NCI-H446 treated with DMSO at 0.1 percent for 48 hours (cell line): ENCODE data around the gene RPS29.
"Not testable (repeated sequence)": the region's sequence is repeated elsewhere in the genome, so short reads cannot be mapped to it uniquely, and the experiment has no call there.

Experiments
- DNase-seq: peaks from one replicate; lab custom pipeline; 2025; lab: John Stamatoyannopoulos, UW

The RPS29 gene

GRCh38 chr14:49598189-49598484 lies 12.0 kb upstream of the RPS29 start:
- no peak for DNase-seq

DNA sequence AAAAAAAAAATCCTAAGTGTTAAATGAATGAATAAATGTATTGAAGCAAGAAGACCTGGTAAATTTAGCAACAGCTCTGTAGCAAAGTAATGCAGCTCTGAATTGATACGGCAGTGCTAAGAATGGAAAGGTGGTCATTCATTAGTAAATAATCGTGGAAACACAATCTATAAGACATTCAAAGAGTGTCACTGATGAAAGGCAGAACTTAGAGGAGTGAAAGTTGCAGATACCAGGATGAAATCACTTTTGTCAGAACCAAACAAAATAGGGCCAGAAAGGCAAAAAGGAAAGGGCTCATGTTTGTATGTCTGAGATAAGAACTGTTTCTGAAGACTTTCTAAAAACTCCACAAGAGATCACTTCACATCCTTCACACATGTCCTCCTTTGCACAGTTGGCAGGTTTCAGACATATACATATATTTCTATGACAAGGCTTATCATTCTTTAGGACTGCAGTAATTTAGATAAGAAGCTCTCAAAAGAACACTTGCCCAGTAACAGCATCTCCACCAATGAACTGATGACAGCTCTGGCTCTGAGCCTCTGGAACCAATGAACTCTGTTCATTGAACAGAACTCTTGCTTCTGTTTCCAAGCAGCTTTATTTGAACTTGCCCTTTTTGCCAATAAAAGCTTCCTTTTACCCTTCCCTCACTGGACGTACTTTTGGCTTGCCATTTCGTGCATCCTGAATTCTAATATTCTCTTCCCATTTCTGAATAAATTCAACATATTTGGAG lies 8.3 kb upstream of the RPS29 start:
- DNase-seq, result no peak

GRCh38 chr14:49593016-49593415 lies 6.8 kb upstream of the RPS29 start:
- DNase-seq, result no peak

- DNase-seq, result no peak
These were observed 3.2 kb upstream of the RPS29 start for GRCh38 chr14:49589387-49589786.

DNA sequence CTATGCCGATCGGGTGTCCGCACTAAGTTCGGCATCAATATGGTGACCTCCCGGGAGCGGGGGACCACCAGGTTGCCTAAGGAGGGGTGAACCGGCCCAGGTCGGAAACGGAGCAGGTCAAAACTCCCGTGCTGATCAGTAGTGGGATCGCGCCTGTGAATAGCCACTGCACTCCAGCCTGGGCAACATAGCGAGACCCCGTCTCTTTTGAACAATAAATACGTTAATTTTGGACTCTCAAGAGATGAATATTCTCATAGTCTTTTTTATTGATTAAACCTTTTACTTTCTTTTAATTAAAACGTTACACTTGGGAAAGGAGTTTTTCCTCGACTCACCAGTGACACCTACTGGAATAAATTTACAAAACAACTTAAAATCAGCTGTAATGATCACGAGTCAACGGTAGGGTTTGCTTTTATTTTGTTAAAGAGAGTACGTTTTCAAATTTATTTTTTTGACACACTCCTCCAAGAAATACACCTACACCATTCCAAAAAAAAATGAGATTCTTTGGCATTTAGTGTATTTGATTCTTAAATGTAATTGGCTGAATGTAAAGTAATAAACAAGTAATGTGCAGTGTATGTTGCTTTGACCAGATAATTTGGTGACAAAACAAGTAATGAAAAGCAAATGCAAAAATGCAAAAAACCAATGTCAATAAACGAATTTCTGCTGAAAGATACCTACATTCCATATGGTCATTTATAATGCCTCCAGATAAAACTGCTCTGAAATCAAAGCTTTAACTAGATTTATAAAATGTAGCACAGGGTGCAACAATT lies 687 bp upstream of the RPS29 start:
- DNase-seq, result peak; percentile 77

DNA sequence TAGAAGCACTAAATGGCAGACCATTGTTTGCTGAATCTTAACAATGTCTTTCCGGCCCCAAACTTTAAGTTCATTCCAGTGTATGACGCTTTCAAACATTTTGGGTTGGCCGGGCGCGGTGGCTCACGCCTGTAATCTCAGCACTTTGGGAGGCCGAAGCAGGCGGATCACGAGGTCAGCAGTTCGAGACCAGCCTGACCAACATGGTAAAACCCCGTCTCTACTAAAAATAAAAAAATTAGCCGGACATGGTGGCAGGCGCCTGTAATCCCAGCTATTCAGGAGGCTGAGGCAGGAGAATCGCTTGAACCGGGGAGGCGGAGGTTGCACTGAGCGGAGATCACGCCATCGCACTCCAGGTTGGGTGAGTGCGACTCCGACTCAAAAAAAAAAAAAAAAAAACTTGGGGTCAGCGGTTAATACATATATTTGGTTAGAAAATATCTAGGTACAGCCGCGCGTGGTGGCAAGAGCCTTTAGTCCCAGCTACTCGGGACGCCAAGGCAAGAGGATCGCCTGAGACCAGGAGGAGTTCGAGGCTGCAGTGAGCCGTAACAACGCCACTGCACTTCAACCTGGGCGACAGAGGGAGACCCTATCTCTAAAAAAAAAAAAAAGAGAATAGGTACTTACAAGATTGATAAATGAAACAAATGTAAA lies 1.1 kb downstream of the RPS29 start:
- DNase-seq, result not testable (repeated sequence)

DNA sequence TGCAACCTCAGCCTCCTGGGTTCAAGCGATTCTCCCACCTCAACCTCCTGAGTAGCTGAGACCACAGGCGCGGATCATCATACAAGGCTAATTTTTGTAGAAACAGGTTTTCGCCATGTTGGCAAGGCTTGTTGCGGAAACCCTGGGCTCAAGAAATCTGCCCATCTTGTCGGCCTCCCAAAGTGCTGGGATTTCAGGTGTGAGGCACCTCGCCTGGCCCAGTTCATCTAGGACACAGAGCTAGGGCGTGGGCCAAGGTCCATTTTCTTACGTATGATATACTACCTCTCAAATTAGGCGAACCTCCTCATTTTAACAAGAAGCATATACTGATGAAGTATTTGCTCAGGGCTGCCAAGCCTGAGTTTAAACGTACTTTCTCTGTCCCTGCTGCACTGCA lies 2.1 kb downstream of the RPS29 start:
- DNase-seq, result no peak

GRCh38 chr14:49583629-49584028 lies 2.6 kb downstream of the RPS29 start:
- DNase-seq, result no peak

- no peak for DNase-seq
These were observed 3.8 kb downstream of the RPS29 start for GRCh38 chr14:49582113-49582977.

DNA sequence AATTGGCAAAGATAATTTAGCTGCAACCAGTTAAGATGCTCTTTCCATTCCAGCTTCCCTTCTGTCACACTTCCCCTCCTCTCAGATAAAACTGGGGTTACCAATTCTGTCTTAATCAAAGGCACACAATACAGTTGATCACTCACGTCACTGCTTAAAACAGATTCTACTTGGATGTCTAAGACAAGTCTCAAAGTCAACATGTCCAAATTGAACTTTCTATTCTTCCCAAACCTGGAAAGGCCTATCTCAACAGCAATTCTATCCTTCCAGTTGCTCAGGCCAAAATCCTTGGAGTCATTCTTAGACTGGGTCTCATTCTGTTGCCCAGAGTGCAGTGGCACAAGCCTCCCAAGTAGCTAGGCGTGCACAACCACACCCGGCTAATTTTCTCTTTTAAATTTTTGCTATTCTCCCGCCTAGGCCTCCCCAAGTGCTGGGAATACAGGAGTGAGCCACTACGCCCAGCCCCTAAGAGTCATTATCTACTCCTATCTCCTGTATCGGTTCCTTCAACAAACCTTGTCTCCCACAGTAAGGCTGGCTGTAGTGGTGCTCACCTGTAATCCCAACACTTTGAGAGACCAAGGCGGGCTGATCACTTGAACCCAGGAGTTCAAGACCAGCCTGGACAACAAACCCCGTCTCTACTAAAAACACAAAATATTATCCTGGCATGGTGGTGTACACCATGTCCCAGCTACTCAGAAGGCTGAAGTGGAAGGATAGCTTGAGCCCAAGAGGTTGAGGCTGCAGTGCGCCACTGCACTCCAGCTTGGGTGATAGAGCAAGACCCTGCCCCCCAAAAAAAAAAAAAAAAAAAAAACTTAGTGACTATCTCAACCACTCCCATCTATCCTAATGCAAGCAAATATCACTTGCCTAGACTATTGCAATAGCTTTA lies 4.7 kb downstream of the RPS29 start:
- DNase-seq, result no peak

- DNase-seq, result no peak
These were observed 6.3 kb downstream of the RPS29 start for GRCh38 chr14:49579841-49580240.

DNA sequence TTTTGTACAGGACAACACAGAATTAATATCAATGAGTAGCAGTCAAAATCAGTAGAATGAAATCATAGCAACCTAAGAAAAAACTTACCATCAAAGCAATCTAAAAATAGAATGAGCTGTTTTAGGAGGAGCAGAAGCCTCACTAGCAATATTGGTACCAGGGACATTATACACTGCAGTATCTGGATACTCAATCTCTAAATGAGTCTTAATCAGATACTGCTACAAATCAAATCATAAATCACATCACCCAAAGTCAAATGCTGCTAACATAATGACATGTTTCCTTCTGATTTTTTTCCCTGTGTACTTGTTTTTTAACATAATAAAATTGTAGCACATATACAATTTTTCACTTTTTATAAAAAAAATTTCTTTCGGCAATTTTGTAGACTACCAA lies 8.0 kb downstream of the RPS29 start:
- DNase-seq, result no peak

- no peak for DNase-seq
These were observed 12.1 kb downstream of the RPS29 start for GRCh38 chr14:49574038-49574437.

DNA sequence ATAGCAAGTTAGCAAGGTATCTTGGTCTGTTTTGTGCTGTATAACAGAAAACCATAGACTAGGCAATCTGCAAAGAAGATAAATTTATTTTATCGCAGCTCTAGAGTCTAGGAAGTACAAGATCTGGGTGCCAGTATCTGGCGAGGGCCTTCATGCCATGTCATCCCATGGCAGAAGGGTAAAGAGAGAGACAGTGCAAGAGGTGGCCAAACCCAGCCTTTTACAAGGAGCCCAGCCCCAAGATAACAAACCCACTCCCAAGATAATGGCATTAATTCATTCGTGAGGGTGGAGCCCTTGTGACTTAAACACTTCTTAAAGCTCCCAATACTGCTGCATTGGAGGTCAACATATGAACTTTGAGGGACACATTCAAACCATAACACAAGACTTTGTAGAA lies 16.9 kb downstream of the RPS29 start:
- DNase-seq, result no peak

DNA sequence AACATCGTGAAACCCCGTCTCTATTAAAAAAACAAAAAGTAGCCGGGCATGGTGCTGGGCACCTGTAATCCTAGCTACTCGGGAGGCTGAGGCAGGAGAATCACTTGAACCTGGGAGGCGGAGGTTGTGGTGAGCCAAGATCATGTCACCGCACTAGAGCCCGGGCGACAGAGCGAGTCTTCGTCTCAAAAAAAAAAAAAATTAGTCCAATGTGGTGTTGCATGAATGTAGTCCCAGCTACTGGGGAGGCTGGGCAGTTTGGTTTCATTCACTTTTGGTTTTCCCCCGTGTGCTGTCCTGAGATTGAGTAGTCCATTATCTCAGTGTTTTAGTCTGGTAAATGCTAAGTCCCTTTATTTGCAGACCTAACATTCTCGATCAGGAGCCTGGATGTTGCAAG lies 19.5 kb downstream of the RPS29 start:
- DNase-seq, result no peak

GRCh38 chr14:49559979-49560768 lies 26.0 kb downstream of the RPS29 start:
- no peak for DNase-seq

- DNase-seq, result no peak
These were observed 32.3 kb downstream of the RPS29 start for GRCh38 chr14:49553892-49554291.

DNA sequence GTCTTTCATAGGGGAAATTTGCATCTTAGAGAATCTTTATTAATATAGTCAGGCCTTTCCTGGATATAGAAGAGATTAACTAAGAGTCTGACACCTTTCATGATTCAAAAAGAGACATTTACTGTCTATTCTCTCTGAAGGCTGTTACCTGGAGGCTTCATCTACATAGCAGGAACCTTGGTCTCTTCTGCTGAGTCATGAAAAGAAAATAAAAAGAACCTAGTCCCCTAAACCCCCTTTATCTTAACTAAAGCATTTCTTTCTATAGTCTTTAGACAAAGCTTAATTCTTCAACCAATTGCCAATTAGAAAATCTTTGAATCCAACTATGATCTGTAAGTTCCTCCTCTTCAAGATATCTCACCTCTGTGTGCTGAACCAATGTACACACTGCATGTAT lies 33.1 kb downstream of the RPS29 start:
- no peak for DNase-seq

DNA sequence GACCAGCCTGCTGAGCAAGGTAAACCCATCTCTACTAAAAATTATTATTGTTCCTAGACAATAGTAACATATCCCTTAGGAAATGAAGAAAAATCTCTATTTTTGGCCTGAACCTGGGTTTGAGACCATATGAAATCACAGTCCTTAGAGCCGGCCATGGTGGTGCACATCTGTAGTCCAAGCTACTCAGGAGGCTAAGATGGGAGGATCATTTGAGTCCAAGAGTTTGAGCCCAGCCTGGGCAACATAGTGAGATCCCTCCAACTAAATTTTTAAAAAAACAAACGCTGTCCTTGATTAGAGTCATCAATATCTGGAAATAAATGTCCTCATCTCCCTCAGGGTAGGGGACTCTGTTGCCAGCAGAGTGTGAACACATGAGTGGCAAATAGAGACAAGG lies 34.6 kb downstream of the RPS29 start:
- DNase-seq, result no peak
